ENCODE data around the gene ZFAND3. TPM values are rescaled to one million over a fixed set of nuclear protein-coding genes. Genes with fewer than 3 reads are reported as not detected.

The ZFAND3 gene
- total RNA-seq, 2 experiments from 2014 or later, result 8.3 to 33.8 TPM

GRCh38 chr6:38153076-38153797, 333.7 kb downstream of the ZFAND3 start:
- Histone ChIP-seq H3K27ac (ENCODE audit: low read depth, low read length, poor library complexity, severe bottlenecking) (no peak overlapping the region), H3K79me2 (ENCODE audit: insufficient read depth, low read depth, low read length) (no peaks in the 10 kb centered on the region), H2AFZ (ENCODE audit: low read length) (no peak overlapping the region), H3K9me2 (ENCODE audit: insufficient read depth, low read length) (no peaks in the 10 kb centered on the region), H3K4me1 (ENCODE audit: insufficient read depth, low read length, poor library complexity, severe bottlenecking) (peaks cover 6% of the 10 kb centered on the region), H3K4me3 (ENCODE audit: low read depth, low read length, poor library complexity, severe bottlenecking) (no peak overlapping the region), H3K9me3 (ENCODE audit: low read length) (no peaks in the 10 kb centered on the region), H3K36me3 (ENCODE audit: insufficient read depth, low read length) (no peaks in the 10 kb centered on the region), H4K20me1 (ENCODE audit: insufficient read depth, low read length) (no peaks in the 10 kb centered on the region; the same call in 1 of the 2 replicates), H3K4me2 (ENCODE audit: low read length) (no peak overlapping the region)
- DNase-seq (ENCODE audit: low spot score), result no peak
- TF ChIP-seq EZH2phosphoT487 (IDR thresholded peaks at IDR 0.05; ENCODE audit: borderline replicate concordance, low read depth, low read length), result no peak
- TF ChIP-seq, protein P1, sequence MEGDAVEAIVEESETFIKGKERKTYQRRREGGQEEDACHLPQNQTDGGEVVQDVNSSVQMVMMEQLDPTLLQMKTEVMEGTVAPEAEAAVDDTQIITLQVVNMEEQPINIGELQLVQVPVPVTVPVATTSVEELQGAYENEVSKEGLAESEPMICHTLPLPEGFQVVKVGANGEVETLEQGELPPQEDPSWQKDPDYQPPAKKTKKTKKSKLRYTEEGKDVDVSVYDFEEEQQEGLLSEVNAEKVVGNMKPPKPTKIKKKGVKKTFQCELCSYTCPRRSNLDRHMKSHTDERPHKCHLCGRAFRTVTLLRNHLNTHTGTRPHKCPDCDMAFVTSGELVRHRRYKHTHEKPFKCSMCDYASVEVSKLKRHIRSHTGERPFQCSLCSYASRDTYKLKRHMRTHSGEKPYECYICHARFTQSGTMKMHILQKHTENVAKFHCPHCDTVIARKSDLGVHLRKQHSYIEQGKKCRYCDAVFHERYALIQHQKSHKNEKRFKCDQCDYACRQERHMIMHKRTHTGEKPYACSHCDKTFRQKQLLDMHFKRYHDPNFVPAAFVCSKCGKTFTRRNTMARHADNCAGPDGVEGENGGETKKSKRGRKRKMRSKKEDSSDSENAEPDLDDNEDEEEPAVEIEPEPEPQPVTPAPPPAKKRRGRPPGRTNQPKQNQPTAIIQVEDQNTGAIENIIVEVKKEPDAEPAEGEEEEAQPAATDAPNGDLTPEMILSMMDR (conservative IDR thresholded peaks at IDR 0.05; ENCODE audit: low read length), result no peak
- intact Hi-C loops (cut with micrococcal nuclease; ENCODE audit: unreplicated experiment), result no loop called here
- POLR2A ChIA-PET, result no interaction called here
- TSS peak; percentile 53 for BruUV-seq (replicated peaks)
- CTCF ChIA-PET (ENCODE audit: unreplicated experiment), result no interaction called here

GRCh38 chr6:38153798-38154345, 334.3 kb downstream of the ZFAND3 start:
- Histone ChIP-seq H4K20me1 (ENCODE audit: insufficient read depth, low read length) (no peaks in the 10 kb centered on the region; the same call in 1 of the 2 replicates), H2AFZ (ENCODE audit: low read length) (no peak overlapping the region), H3K36me3 (ENCODE audit: insufficient read depth, low read length) (no peaks in the 10 kb centered on the region), H3K79me2 (ENCODE audit: insufficient read depth, low read depth, low read length) (no peaks in the 10 kb centered on the region), H3K9me3 (ENCODE audit: low read length) (no peaks in the 10 kb centered on the region), H3K4me1 (ENCODE audit: insufficient read depth, low read length, poor library complexity, severe bottlenecking) (peaks cover 6% of the 10 kb centered on the region), H3K4me3 (ENCODE audit: low read depth, low read length, poor library complexity, severe bottlenecking) (no peak overlapping the region), H3K4me2 (ENCODE audit: low read length) (no peak overlapping the region), H3K27ac (ENCODE audit: low read depth, low read length, poor library complexity, severe bottlenecking) (no peak overlapping the region), H3K9me2 (ENCODE audit: insufficient read depth, low read length) (no peaks in the 10 kb centered on the region)
- POLR2A ChIA-PET, result interaction anchor here (0.6 to 1.0 kb wide), 3 partner anchors 10 to 323 kb away, joined by 3 to 4 read pairs (median 3); no protein-coding TSS in a partner anchor
- TF ChIP-seq EZH2phosphoT487 (IDR thresholded peaks at IDR 0.05; ENCODE audit: borderline replicate concordance, low read depth, low read length), result no peak
- TF ChIP-seq, protein P1 (conservative IDR thresholded peaks at IDR 0.05; ENCODE audit: low read length), result no peak
- intact Hi-C loops (cut with micrococcal nuclease; ENCODE audit: unreplicated experiment), result no loop called here
- DNase-seq (ENCODE audit: low spot score), result peak; percentile 13
- CTCF ChIA-PET (ENCODE audit: unreplicated experiment), result no interaction called here
- no TSS peak for BruUV-seq (replicated peaks)

GRCh38 chr6:38154731-38155130, 335.2 kb downstream of the ZFAND3 start:
- BruUV-seq (replicated peaks), result no TSS peak
- Histone ChIP-seq H3K36me3 (ENCODE audit: insufficient read depth, low read length) (no peaks in the 10 kb centered on the region), H3K4me2 (ENCODE audit: low read length) (no peak overlapping the region), H4K20me1 (ENCODE audit: insufficient read depth, low read length) (no peaks in the 10 kb centered on the region; the same call in 1 of the 2 replicates), H3K9me3 (ENCODE audit: low read length) (no peaks in the 10 kb centered on the region), H3K27ac (ENCODE audit: low read depth, low read length, poor library complexity, severe bottlenecking) (no peak overlapping the region), H2AFZ (ENCODE audit: low read length) (no peak overlapping the region), H3K4me3 (ENCODE audit: low read depth, low read length, poor library complexity, severe bottlenecking) (no peak overlapping the region), H3K79me2 (ENCODE audit: insufficient read depth, low read depth, low read length) (no peaks in the 10 kb centered on the region), H3K9me2 (ENCODE audit: insufficient read depth, low read length) (no peaks in the 10 kb centered on the region), H3K4me1 (ENCODE audit: insufficient read depth, low read length, poor library complexity, severe bottlenecking) (peaks cover 6% of the 10 kb centered on the region)
- ChIA-PET CTCF (ENCODE audit: unreplicated experiment) (interaction anchor here (0.6 kb wide), 1 partner anchor 444 kb away, joined by 3 read pairs; no protein-coding TSS in a partner anchor), POLR2A (interaction anchor here (1.0 kb wide), 1 partner anchor 322 kb away, joined by 3 read pairs; no protein-coding TSS in a partner anchor)
- no peak for TF ChIP-seq EZH2phosphoT487 (IDR thresholded peaks at IDR 0.05; ENCODE audit: borderline replicate concordance, low read depth, low read length)
- TF ChIP-seq, protein P1 (conservative IDR thresholded peaks at IDR 0.05; ENCODE audit: low read length), result no peak
- intact Hi-C loops (cut with micrococcal nuclease; ENCODE audit: unreplicated experiment), result no loop called here
- DNase-seq (ENCODE audit: low spot score), result no peak

All from OCI-LY7 (cell line).